ENCODE results near the gene IGSF5. TPM values are rescaled to one million over a fixed set of nuclear protein-coding genes. Genes with fewer than 3 reads are reported as not detected.

Gene IGSF5
- total RNA-seq, 1 donor from 2014 or later: not detected

DNA sequence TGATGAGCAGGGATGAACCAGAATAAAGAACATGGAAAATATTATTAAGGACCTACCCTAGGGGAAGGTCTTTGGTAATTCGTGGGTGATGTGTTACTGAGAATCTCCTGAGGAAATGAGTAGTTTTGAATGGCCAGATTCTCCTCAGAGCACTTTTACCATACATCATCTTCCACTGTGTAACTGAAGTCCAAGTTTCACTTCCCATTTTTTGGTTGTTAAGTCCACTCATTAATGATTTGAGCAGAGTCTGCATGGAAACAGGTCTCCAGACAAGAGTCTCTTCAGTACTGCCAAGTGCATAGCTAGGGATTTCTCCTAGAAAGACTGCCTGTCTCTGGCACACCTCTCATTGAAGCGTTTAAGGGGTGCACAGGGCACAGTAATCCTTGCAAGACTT is 73.6 kb downstream of the IGSF5 start:
- Histone ChIP-seq H3K27me3 (no peaks in the 10 kb centered on the region), H3K36me3 (no peaks in the 10 kb centered on the region), H3K4me1 (no peaks in the 10 kb centered on the region), H3K27ac (no peak overlapping the region), H3K9me3 (no peaks in the 10 kb centered on the region), H3K4me3 (no peak overlapping the region)
- ATAC-seq: no peak
- TF ChIP-seq, protein P1, sequence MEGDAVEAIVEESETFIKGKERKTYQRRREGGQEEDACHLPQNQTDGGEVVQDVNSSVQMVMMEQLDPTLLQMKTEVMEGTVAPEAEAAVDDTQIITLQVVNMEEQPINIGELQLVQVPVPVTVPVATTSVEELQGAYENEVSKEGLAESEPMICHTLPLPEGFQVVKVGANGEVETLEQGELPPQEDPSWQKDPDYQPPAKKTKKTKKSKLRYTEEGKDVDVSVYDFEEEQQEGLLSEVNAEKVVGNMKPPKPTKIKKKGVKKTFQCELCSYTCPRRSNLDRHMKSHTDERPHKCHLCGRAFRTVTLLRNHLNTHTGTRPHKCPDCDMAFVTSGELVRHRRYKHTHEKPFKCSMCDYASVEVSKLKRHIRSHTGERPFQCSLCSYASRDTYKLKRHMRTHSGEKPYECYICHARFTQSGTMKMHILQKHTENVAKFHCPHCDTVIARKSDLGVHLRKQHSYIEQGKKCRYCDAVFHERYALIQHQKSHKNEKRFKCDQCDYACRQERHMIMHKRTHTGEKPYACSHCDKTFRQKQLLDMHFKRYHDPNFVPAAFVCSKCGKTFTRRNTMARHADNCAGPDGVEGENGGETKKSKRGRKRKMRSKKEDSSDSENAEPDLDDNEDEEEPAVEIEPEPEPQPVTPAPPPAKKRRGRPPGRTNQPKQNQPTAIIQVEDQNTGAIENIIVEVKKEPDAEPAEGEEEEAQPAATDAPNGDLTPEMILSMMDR (IDR thresholded peaks at IDR 0.05): no peak
- no peak for DNase-seq
- intact Hi-C loops (cut with DNase I): no loop called here

DNA sequence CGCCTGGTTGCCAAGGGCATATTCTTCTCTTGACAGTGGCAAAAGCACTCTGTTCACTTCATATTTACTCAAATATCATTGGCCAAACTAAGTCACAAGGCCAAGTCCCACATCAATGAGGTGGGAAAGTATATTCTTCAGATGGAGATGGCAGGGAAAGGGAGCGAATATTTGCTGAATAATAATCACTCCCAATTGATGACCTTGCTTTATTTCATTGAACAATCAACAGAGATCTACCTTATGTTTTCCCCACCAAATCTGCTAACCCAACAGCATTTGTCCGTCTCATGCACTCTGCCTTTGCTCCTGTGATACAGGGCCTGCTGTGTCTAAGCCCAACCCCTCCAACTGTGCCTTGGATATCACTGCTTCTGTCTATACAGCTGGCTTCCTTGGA is 77.1 kb downstream of the IGSF5 start:
- Histone ChIP-seq H3K4me3 (no peak overlapping the region), H3K4me1 (no peaks in the 10 kb centered on the region), H3K36me3 (no peaks in the 10 kb centered on the region), H3K27ac (no peak overlapping the region), H3K9me3 (no peaks in the 10 kb centered on the region), H3K27me3 (no peaks in the 10 kb centered on the region)
- TF ChIP-seq, protein P1 (IDR thresholded peaks at IDR 0.05): no peak
- intact Hi-C loops (cut with DNase I): no loop called here
- no peak for DNase-seq
- no peak for ATAC-seq

DNA sequence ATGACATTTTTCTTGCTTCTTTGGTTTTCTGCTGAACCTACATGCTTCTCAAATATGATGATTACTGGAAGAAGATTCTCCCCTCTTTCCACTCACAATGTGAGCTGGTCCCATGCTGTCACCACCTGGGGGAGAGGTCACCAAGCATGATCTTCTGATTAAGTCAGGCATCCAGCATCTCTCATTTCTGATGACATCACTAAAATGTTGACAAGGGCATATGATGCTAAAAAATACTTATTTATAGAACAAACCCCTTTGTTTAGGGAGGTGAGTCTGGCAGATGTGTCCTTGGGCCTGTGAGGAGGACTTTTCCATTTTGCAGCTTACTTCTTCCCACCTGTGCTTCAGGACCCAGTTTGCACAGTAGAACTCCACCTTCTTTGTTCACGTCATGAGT is 80.3 kb downstream of the IGSF5 start:
- TF ChIP-seq, protein P1 (IDR thresholded peaks at IDR 0.05): no peak
- H3K9me3 ChIP-seq: no peaks in the 10 kb centered on the region
- no peaks in the 10 kb centered on the region for H3K4me1 ChIP-seq
- H3K27me3 ChIP-seq: no peaks in the 10 kb centered on the region
- DNase-seq: no peak
- intact Hi-C loops (cut with DNase I): no loop called here
- no peak overlapping the region for H3K27ac ChIP-seq
- no peak overlapping the region for H3K4me3 ChIP-seq
- no peak for ATAC-seq
- no peaks in the 10 kb centered on the region for H3K36me3 ChIP-seq

DNA sequence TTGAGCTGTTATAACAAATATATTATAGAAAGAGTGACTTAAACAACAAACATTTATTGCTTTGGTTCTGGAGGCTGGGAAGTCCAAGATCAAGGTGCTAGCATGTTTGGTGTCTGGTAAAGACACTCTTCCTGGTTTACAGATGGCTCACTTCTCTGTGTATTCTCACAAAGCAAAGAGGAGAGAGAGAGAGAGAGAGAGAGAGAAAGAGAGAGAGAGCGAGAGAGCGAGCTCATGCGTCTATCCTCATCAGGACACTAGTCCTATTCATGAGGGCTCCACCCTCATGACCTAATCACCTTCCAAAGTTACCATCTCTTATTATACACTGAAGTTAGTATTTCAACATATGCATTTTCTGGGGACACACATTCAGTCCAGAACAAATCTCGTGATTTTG is 89.6 kb downstream of the IGSF5 start:
- Histone ChIP-seq H3K4me1 (no peaks in the 10 kb centered on the region), H3K9me3 (no peaks in the 10 kb centered on the region), H3K4me3 (no peak overlapping the region), H3K27me3 (no peaks in the 10 kb centered on the region), H3K36me3 (no peaks in the 10 kb centered on the region), H3K27ac (no peak overlapping the region)
- no peak for ATAC-seq
- no peak for DNase-seq
- intact Hi-C loops (cut with DNase I): no loop called here
- TF ChIP-seq, protein P1 (IDR thresholded peaks at IDR 0.05): no peak

DNA sequence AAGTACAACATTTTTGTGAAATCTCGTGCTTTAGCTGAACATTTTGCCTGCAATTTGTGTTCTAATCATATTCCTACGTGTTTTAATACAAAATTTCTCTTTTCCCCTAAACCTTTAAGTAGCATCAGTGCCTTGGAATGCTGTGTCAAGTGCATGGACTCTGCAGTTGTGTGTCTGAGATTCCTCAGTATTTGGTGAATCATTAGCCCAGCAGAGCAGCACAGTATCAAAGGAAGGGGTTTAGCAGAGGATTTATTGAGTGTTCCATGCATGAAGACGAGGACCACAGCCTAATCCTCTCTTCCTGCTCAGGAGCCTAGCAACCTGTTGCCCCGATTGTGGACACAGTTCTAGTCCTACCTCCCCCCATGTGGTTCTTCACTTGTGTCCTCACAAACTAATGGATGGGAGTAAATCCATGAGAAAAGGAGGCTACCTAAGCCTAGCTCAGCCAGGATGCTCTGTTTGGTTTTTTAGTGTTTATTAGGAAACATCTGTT is 92.9 kb downstream of the IGSF5 start:
- H3K9me3 ChIP-seq: no peaks in the 10 kb centered on the region
- ATAC-seq (no peak), DNase-seq (no peak)
- H3K4me1 ChIP-seq: no peaks in the 10 kb centered on the region
- TF ChIP-seq, protein P1 (IDR thresholded peaks at IDR 0.05): no peak
- intact Hi-C loops (cut with DNase I): no loop called here
- H3K27ac ChIP-seq: no peak overlapping the region
- no peaks in the 10 kb centered on the region for H3K27me3 ChIP-seq
- H3K4me3 ChIP-seq: no peak overlapping the region
- no peaks in the 10 kb centered on the region for H3K36me3 ChIP-seq
